Endothelial cell of umbilical vein (primary cell): ENCODE data around the gene SH3D19.

ENCODE experiments used
- CTCF ChIP-seq, 2 donors: IDR thresholded peaks; 1 replicate in 1 of 2; 2 replicates in 1 of 2; pipeline ENCODE4 v1.5.1; 2011; ENCODE audit warnings: low read length in 2 of 2, mild to moderate bottlenecking in 2 of 2, moderate library complexity in 2 of 2, control low read depth in 1 of 2, inconsistent platforms in 1 of 2, low read depth in 1 of 2; ENCODE audit not compliant: insufficient read depth in 1 of 2; ENCODE audit errors: extremely low read depth in 1 of 2
- POLR2A ChIP-seq: IDR thresholded peaks from 2 replicates; pipeline ENCODE4 v1.6.1; 2012; ENCODE audit warnings: low read depth, mild to moderate bottlenecking, control low read depth, low read length

GRCh38 chr4:151257704-151258103 is 67.7 kb downstream of the SH3D19 start:
- no peak for TF ChIP-seq CTCF (IDR thresholded peaks at IDR 0.05; ENCODE audit: extremely low read depth in 1 of 2, insufficient read depth in 1 of 2, low read depth in 1 of 2, low read length in 2 of 2)
- TF ChIP-seq POLR2A: no peak
